22Rv1 (cell line): Measurements from ENCODE around the gene SENP7.

ENCODE experiments used
- H3K27ac ChIP-seq: fragments of 450-650 bp; 2 replicates; pipeline ENCODE4 v1.5.1; 2017
- CTCF ChIP-seq: fragments of 450-650 bp; IDR thresholded peaks from 2 replicates; pipeline ENCODE4 v1.5.1; 2017; ENCODE audit warnings: mild to moderate bottlenecking
- ZFX ChIP-seq: fragments of 450-650 bp; IDR thresholded peaks from 2 replicates; pipeline ENCODE4 v1.6.1; 2017; ENCODE audit warnings: antibody characterized with exemption, borderline replicate concordance

Gene SENP7

GRCh38 chr3:101303089-101303731, 209.8 kb downstream of the SENP7 start:
- TF ChIP-seq CTCF (no peak), ZFX (no peak)
- H3K27ac ChIP-seq: no peak overlapping the region

GRCh38 chr3:101300073-101300472, 212.9 kb downstream of the SENP7 start:
- TF ChIP-seq CTCF (no peak), ZFX (no peak)
- H3K27ac ChIP-seq: no peak overlapping the region

GRCh38 chr3:101292027-101292426, 221.0 kb downstream of the SENP7 start:
- no peak overlapping the region for H3K27ac ChIP-seq
- TF ChIP-seq CTCF: no peak
- TF ChIP-seq ZFX: no peak

GRCh38 chr3:101288294-101288693, 224.7 kb downstream of the SENP7 start:
- TF ChIP-seq ZFX (no peak), CTCF (no peak)
- no peak overlapping the region for H3K27ac ChIP-seq

GRCh38 chr3:101284757-101285156, 228.3 kb downstream of the SENP7 start:
- H3K27ac ChIP-seq: no peak overlapping the region
- no peak for TF ChIP-seq ZFX
- no peak for TF ChIP-seq CTCF

GRCh38 chr3:101281521-101282030, 231.4 kb downstream of the SENP7 start:
- no peak overlapping the region for H3K27ac ChIP-seq
- no peak for TF ChIP-seq CTCF
- TF ChIP-seq ZFX: no peak

GRCh38 chr3:101279765-101280385, 233.1 kb downstream of the SENP7 start:
- no peak for TF ChIP-seq CTCF
- no peak for TF ChIP-seq ZFX
- H3K27ac ChIP-seq: no peak overlapping the region
